ENCODE measurements around the gene DLEC1. TPM values are rescaled to one million over a fixed set of nuclear protein-coding genes. Genes with fewer than 3 reads are reported as not detected.

The DLEC1 gene
- total and polyA plus RNA-seq, 2 experiments from 2014 or later: 0.15 TPM; not detected in 1

- Histone ChIP-seq H3K4me1 (ENCODE audit: insufficient read depth) (no peaks in the 10 kb centered on the region), H3K27ac (no peak overlapping the region), H3K79me2 (ENCODE audit: insufficient read depth) (no peaks in the 10 kb centered on the region), H3K27me3 (replicated peaks; ENCODE audit: insufficient read depth) (peaks cover 24% of the 10 kb centered on the region), H3K9me3 (ENCODE audit: low read depth) (no peaks in the 10 kb centered on the region), H2AFZ (no peak overlapping the region), H3K9ac (no peak overlapping the region), H4K20me1 (ENCODE audit: insufficient read depth) (no peaks in the 10 kb centered on the region), H3K36me3 (ENCODE audit: low read depth) (no peaks in the 10 kb centered on the region), H3F3A (ENCODE audit: insufficient read depth) (no peaks in the 10 kb centered on the region), H3K4me3 (no peak overlapping the region), H3K4me2 (ENCODE audit: unreplicated experiment) (no peak overlapping the region), H3K9me2 (ENCODE audit: insufficient read depth) (no peaks in the 10 kb centered on the region)
- in situ Hi-C loops (cut with MboI): no loop called here
- no peak for TF ChIP-seq EZH2 (IDR thresholded peaks at IDR 0.05; ENCODE audit: insufficient read depth, poor library complexity, severe bottlenecking)
- TF ChIP-seq EZH2phosphoT487 (IDR thresholded peaks at IDR 0.05; ENCODE audit: insufficient read depth, low read depth): no peak
- WGBS, 2 experiments (ENCODE audit: low coverage in 1 of 2, low lambda C conversion rate in 2 of 2, missing lambda C conversion rate in 2 of 2): 75 to 76% methylated on average over 9 of the region's 9 CpGs
- DNase-seq: no peak
These were observed 59.3 kb downstream of the DLEC1 start for GRCh38 chr3:38098376-38098723.

- Histone ChIP-seq H3K9me3 (ENCODE audit: low read depth) (no peaks in the 10 kb centered on the region), H4K20me1 (ENCODE audit: insufficient read depth) (no peaks in the 10 kb centered on the region), H3K27me3 (replicated peaks; ENCODE audit: insufficient read depth) (peaks cover 24% of the 10 kb centered on the region), H2AFZ (no peak overlapping the region), H3K36me3 (ENCODE audit: low read depth) (no peaks in the 10 kb centered on the region), H3K9ac (no peak overlapping the region), H3K79me2 (ENCODE audit: insufficient read depth) (no peaks in the 10 kb centered on the region), H3K27ac (no peak overlapping the region), H3K4me3 (no peak overlapping the region), H3K9me2 (ENCODE audit: insufficient read depth) (no peaks in the 10 kb centered on the region), H3K4me1 (ENCODE audit: insufficient read depth) (no peaks in the 10 kb centered on the region), H3F3A (ENCODE audit: insufficient read depth) (no peaks in the 10 kb centered on the region), H3K4me2 (ENCODE audit: unreplicated experiment) (no peak overlapping the region)
- no peak for DNase-seq
- WGBS, 2 experiments (ENCODE audit: low coverage in 1 of 2, low lambda C conversion rate in 2 of 2, missing lambda C conversion rate in 2 of 2): 16 to 28% methylated on average over 3 to 5 of the region's 5 CpGs
- in situ Hi-C loops (cut with MboI): no loop called here
- TF ChIP-seq EZH2phosphoT487 (IDR thresholded peaks at IDR 0.05; ENCODE audit: insufficient read depth, low read depth) (no peak), EZH2 (IDR thresholded peaks at IDR 0.05; ENCODE audit: insufficient read depth, poor library complexity, severe bottlenecking) (no peak)
These were observed 60.5 kb downstream of the DLEC1 start for GRCh38 chr3:38099518-38099917.

GRCh38 chr3:38100498-38100897 lies 61.5 kb downstream of the DLEC1 start:
- Histone ChIP-seq H3F3A (ENCODE audit: insufficient read depth) (no peaks in the 10 kb centered on the region), H3K4me3 (no peak overlapping the region), H4K20me1 (ENCODE audit: insufficient read depth) (no peaks in the 10 kb centered on the region), H3K4me1 (ENCODE audit: insufficient read depth) (no peaks in the 10 kb centered on the region), H3K9me2 (ENCODE audit: insufficient read depth) (no peaks in the 10 kb centered on the region), H3K27me3 (replicated peaks; ENCODE audit: insufficient read depth) (peaks cover 24% of the 10 kb centered on the region), H3K4me2 (ENCODE audit: unreplicated experiment) (no peak overlapping the region), H3K9me3 (ENCODE audit: low read depth) (no peaks in the 10 kb centered on the region), H2AFZ (no peak overlapping the region), H3K9ac (no peak overlapping the region), H3K27ac (no peak overlapping the region), H3K36me3 (ENCODE audit: low read depth) (no peaks in the 10 kb centered on the region), H3K79me2 (ENCODE audit: insufficient read depth) (no peaks in the 10 kb centered on the region)
- DNase-seq: no peak
- TF ChIP-seq EZH2phosphoT487 (IDR thresholded peaks at IDR 0.05; ENCODE audit: insufficient read depth, low read depth) (no peak), EZH2 (IDR thresholded peaks at IDR 0.05; ENCODE audit: insufficient read depth, poor library complexity, severe bottlenecking) (no peak)
- in situ Hi-C loops (cut with MboI): loop anchor here (25.0 kb wide), 1 partner anchor 387 kb away; the partner anchor contains the start of gene EXOG
- WGBS, 2 experiments (ENCODE audit: low coverage in 1 of 2, low lambda C conversion rate in 2 of 2, missing lambda C conversion rate in 2 of 2): 83 to 87% methylated on average over 3 of the region's 3 CpGs

- no peaks in the 10 kb centered on the region for H4K20me1 ChIP-seq (ENCODE audit: insufficient read depth)
- H3K79me2 ChIP-seq (ENCODE audit: insufficient read depth): no peaks in the 10 kb centered on the region
- H3K4me1 ChIP-seq (ENCODE audit: insufficient read depth): no peaks in the 10 kb centered on the region
- no peaks in the 10 kb centered on the region for H3K36me3 ChIP-seq (ENCODE audit: low read depth)
- H3K27me3 ChIP-seq (replicated peaks; ENCODE audit: insufficient read depth): peaks cover 17% of the 10 kb centered on the region
- no peak overlapping the region for H3K9ac ChIP-seq
- H3K4me3 ChIP-seq: no peak overlapping the region
- no peaks in the 10 kb centered on the region for H3F3A ChIP-seq (ENCODE audit: insufficient read depth)
- no peak overlapping the region for H3K4me2 ChIP-seq (ENCODE audit: unreplicated experiment)
- DNase-seq: no peak
- WGBS, 2 experiments (ENCODE audit: low coverage in 1 of 2, low lambda C conversion rate in 2 of 2, missing lambda C conversion rate in 2 of 2): 72 to 84% methylated on average over 6 of the region's 6 CpGs
- no peak overlapping the region for H3K27ac ChIP-seq
- H2AFZ ChIP-seq: no peak overlapping the region
- H3K9me3 ChIP-seq (ENCODE audit: low read depth): no peaks in the 10 kb centered on the region
- no peaks in the 10 kb centered on the region for H3K9me2 ChIP-seq (ENCODE audit: insufficient read depth)
- TF ChIP-seq EZH2 (IDR thresholded peaks at IDR 0.05; ENCODE audit: insufficient read depth, poor library complexity, severe bottlenecking): no peak
- no peak for TF ChIP-seq EZH2phosphoT487 (IDR thresholded peaks at IDR 0.05; ENCODE audit: insufficient read depth, low read depth)
- in situ Hi-C loops (cut with MboI): loop anchor here (25.0 kb wide), 1 partner anchor 385 kb away; the partner anchor contains the start of gene EXOG
These were observed 62.9 kb downstream of the DLEC1 start for GRCh38 chr3:38101811-38102443.
